Liver (tissue), 9 donors: Measurements from ENCODE around the gene AMBRA1. TPM values are rescaled to one million over a fixed set of nuclear protein-coding genes. Genes with fewer than 3 reads are reported as not detected.

Experiments
- DNase-seq: peaks from one replicate; pipeline ENCODE4 v3.0.0-alpha.2; 2017; ENCODE audit warnings: low spot score
- H3K27ac ChIP-seq, 2 donors: one replicate each; pipeline ENCODE4 v1.7.0; 2013; ENCODE audit warnings: inconsistent platforms in 2 of 2, low read length in 2 of 2, control low read depth in 1 of 2, low read depth in 1 of 2, mild to moderate bottlenecking in 1 of 2
- H3K27me3 ChIP-seq, 4 donors: one replicate each; pipeline versions ENCODE4 v1.6.1 to v1.7.0; 2013; ENCODE audit warnings: low read length in 3 of 4, inconsistent platforms in 1 of 4, mild to moderate bottlenecking in 1 of 4, moderate library complexity in 1 of 4; ENCODE audit not compliant: control insufficient read depth in 4 of 4, insufficient read depth in 4 of 4
- H3K36me3 ChIP-seq, 4 donors: one replicate each; pipeline versions ENCODE4 v1.6.1 to v1.7.0; 2013; ENCODE audit warnings: low read length in 3 of 4, mild to moderate bottlenecking in 3 of 4, low read depth in 1 of 4, moderate library complexity in 1 of 4; ENCODE audit not compliant: control insufficient read depth in 4 of 4, insufficient read depth in 3 of 4
- H3K4me1 ChIP-seq, 4 donors: one replicate each; pipeline versions ENCODE4 v1.6.1 to v1.7.0; 2013; ENCODE audit warnings: low read length in 3 of 4, mild to moderate bottlenecking in 3 of 4, moderate library complexity in 1 of 4; ENCODE audit not compliant: control insufficient read depth in 4 of 4, insufficient read depth in 4 of 4
- H3K4me3 ChIP-seq, 3 donors: one replicate each; pipeline versions ENCODE4 v1.6.1 to v1.7.0; 2013; ENCODE audit warnings: low read length in 3 of 3, control low read depth in 1 of 3, low read depth in 1 of 3, mild to moderate bottlenecking in 1 of 3
- H3K9ac ChIP-seq, 2 donors: one replicate each; pipeline ENCODE4 v1.7.0; 2013; ENCODE audit warnings: low read length in 2 of 2, mild to moderate bottlenecking in 2 of 2, moderate library complexity in 2 of 2, control low read depth in 1 of 2, low read depth in 1 of 2
- H3K9me3 ChIP-seq, 4 donors: one replicate each; pipeline versions ENCODE4 v1.6.1 to v1.7.0; 2013; ENCODE audit warnings: low read length in 3 of 4; ENCODE audit not compliant: control insufficient read depth in 4 of 4
- ATF3 ChIP-seq: IDR thresholded peaks from 2 replicates; pipeline ENCODE4 v1.6.1; 2016; ENCODE audit warnings: antibody characterized with exemption
- CTCF ChIP-seq: fragments of 150-350 bp; IDR thresholded peaks from 2 replicates; pipeline ENCODE4 v1.5.1; 2017; ENCODE audit warnings: improper control_type of control experiment, low read depth, low read length; ENCODE audit not compliant: missing input control
- EGR1 ChIP-seq, 2 donors: IDR thresholded peaks; 2 replicates each; pipeline ENCODE4 v1.6.1; 2016 to 2018; ENCODE audit warnings: antibody characterized with exemption in 2 of 2, low read depth in 2 of 2
- FOXA1 ChIP-seq: IDR thresholded peaks from 2 replicates; pipeline ENCODE4 v1.6.1; 2016; ENCODE audit warnings: antibody characterized with exemption
- FOXA2 ChIP-seq: IDR thresholded peaks from 2 replicates; pipeline ENCODE4 v1.6.1; 2016; ENCODE audit warnings: antibody characterized with exemption
- JUND ChIP-seq, 2 donors: IDR thresholded peaks; 2 replicates each; pipeline ENCODE4 v1.6.1; 2016; ENCODE audit warnings: antibody characterized with exemption in 2 of 2
- MAX ChIP-seq: IDR thresholded peaks from 2 replicates; pipeline ENCODE4 v1.6.1; 2016; ENCODE audit warnings: antibody characterized with exemption
- RAD21 ChIP-seq, 2 donors: IDR thresholded peaks; 2 replicates each; pipeline ENCODE4 v1.6.1; 2016; ENCODE audit warnings: antibody characterized with exemption in 2 of 2, mild to moderate bottlenecking in 2 of 2
- RXRA ChIP-seq, 2 donors: IDR thresholded peaks; 2 replicates each; pipeline ENCODE4 v1.6.1; 2017 to 2018; ENCODE audit warnings: antibody characterized with exemption in 2 of 2, mild to moderate bottlenecking in 1 of 2
- SP1 ChIP-seq: IDR thresholded peaks from 2 replicates; pipeline ENCODE4 v1.6.1; 2018; ENCODE audit warnings: antibody characterized with exemption, mild to moderate bottlenecking
- TAF1 ChIP-seq: conservative IDR thresholded peaks from 2 replicates; pipeline ENCODE4 v1.6.1; 2016; ENCODE audit warnings: antibody characterized with exemption, mild to moderate bottlenecking
- YY1 ChIP-seq: IDR thresholded peaks from 2 replicates; pipeline ENCODE4 v1.6.1; 2016; ENCODE audit warnings: antibody characterized with exemption, mild to moderate bottlenecking
- WGBS: extraction: QIAGEN DNeasy Blood & Tissue Kit; methylation state at CpG from one replicate; pipeline ENCODE4 v1.1.7; 2013; 5-methylcytosine and 5-hydroxymethylcytosine counted together
- polyA plus RNA-seq, 2 donors: library from polyadenylated mRNA; stranded (reverse) in 1 of 2; unstranded in 1 of 2; fragments of 200-250 nt in 1 of 2; fragments of >200 nt in 1 of 2; fragmentation: Nextera tagmentation in 1 of 2; extraction: Ambion mirVana in 1 of 2; gene quantifications; one replicate each; pipeline versions ENCODE4 v1.2.1 to v1.2.3, GENCODE V29; 2013 to 2015
- total RNA-seq, 2 donors: library from RNA; depleted of rRNA; stranded (reverse); fragments of >200 nt; gene quantifications; one replicate each; pipeline ENCODE4 v1.2.3, GENCODE V29; 2014
- TF ChIP-seq, protein P1 (sequence below): IDR thresholded peaks from 2 replicates; pipeline ENCODE4 v1.6.1; 2016; ENCODE audit warnings: antibody characterized with exemption, mild to moderate bottlenecking
- TF ChIP-seq, protein P2 (sequence below): IDR thresholded peaks from 2 replicates; pipeline ENCODE4 v1.6.1; 2016; ENCODE audit warnings: antibody characterized with exemption
- donor health status: healthy.
- donor health status: healthy.
- donor health status: healthy.
- donor health status: healthy.
- donor health status: healthy.

Gene AMBRA1
- total and polyA plus RNA-seq, 4 donors = 3.7 to 25.7 (median 15.1) TPM

DNA sequence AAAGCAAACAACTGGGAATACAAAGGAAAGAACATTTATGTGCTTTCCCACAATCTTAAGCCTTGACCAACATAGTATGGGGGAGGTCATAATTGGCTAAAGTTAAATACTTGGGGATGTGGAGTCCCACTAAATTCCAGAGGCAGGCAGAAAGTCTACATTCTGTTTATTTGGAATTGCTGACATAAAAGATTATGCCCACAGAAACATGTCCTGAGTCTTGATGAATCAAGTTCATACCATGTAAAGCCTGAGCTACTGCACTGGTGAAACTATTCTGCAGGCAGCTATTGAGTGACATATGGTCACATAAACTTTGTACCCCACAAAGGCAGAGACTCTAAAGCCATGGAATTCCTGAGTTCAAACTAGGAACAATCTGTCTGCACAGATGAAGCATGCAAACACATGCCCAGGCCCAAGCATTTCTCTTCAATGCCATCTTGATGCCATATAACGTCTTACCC lies 132.3 kb downstream of the AMBRA1 start:
- Histone ChIP-seq H3K9ac (no peak overlapping the region), H3K4me3 (no peak overlapping the region), H3K27me3 (no peaks in the 10 kb centered on the region), H3K9me3 (no peaks in the 10 kb centered on the region), H3K36me3 (no peaks in the 10 kb centered on the region), H3K27ac (no peak overlapping the region), H3K4me1 (no peaks in the 10 kb centered on the region)
- 87% methylated on average over 1 of the region's 1 CpG for WGBS
- DNase-seq = no peak
- TF ChIP-seq CTCF = no peak
- no peak for TF ChIP-seq MAX
- TF ChIP-seq, protein P1, sequence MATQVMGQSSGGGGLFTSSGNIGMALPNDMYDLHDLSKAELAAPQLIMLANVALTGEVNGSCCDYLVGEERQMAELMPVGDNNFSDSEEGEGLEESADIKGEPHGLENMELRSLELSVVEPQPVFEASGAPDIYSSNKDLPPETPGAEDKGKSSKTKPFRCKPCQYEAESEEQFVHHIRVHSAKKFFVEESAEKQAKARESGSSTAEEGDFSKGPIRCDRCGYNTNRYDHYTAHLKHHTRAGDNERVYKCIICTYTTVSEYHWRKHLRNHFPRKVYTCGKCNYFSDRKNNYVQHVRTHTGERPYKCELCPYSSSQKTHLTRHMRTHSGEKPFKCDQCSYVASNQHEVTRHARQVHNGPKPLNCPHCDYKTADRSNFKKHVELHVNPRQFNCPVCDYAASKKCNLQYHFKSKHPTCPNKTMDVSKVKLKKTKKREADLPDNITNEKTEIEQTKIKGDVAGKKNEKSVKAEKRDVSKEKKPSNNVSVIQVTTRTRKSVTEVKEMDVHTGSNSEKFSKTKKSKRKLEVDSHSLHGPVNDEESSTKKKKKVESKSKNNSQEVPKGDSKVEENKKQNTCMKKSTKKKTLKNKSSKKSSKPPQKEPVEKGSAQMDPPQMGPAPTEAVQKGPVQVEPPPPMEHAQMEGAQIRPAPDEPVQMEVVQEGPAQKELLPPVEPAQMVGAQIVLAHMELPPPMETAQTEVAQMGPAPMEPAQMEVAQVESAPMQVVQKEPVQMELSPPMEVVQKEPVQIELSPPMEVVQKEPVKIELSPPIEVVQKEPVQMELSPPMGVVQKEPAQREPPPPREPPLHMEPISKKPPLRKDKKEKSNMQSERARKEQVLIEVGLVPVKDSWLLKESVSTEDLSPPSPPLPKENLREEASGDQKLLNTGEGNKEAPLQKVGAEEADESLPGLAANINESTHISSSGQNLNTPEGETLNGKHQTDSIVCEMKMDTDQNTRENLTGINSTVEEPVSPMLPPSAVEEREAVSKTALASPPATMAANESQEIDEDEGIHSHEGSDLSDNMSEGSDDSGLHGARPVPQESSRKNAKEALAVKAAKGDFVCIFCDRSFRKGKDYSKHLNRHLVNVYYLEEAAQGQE = no peak
- TF ChIP-seq FOXA2 = no peak
- TF ChIP-seq EGR1 (IDR thresholded peaks at IDR 0.05; ENCODE audit: low read depth in 2 of 2) = no peak
- TF ChIP-seq RXRA (IDR thresholded peaks at IDR 0.05) = no peak
- TF ChIP-seq RAD21 (IDR thresholded peaks at IDR 0.05) = no peak
- no peak for TF ChIP-seq SP1
- TF ChIP-seq ATF3 = no peak
- TF ChIP-seq, protein P2, sequence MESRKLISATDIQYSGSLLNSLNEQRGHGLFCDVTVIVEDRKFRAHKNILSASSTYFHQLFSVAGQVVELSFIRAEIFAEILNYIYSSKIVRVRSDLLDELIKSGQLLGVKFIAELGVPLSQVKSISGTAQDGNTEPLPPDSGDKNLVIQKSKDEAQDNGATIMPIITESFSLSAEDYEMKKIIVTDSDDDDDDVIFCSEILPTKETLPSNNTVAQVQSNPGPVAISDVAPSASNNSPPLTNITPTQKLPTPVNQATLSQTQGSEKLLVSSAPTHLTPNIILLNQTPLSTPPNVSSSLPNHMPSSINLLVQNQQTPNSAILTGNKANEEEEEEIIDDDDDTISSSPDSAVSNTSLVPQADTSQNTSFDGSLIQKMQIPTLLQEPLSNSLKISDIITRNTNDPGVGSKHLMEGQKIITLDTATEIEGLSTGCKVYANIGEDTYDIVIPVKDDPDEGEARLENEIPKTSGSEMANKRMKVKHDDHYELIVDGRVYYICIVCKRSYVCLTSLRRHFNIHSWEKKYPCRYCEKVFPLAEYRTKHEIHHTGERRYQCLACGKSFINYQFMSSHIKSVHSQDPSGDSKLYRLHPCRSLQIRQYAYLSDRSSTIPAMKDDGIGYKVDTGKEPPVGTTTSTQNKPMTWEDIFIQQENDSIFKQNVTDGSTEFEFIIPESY = no peak

DNA sequence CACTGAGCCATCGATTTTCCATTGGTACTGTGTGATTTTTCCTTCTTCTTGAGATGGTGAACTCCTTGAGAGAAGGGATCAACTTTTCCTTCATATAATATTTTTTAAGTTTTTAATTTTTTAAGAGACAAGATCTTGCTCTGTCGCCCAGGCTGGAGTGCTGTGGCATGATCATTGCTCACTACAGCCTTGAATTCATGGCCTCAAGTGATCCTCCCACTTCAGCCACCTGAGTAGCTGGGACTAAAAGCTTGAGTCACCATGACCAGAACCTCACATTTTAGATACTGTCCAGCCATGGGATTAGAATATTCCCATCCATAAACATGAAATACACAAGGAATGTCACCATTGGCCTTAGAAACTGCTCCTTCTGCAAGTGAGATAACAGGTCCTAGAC lies 135.3 kb downstream of the AMBRA1 start:
- Histone ChIP-seq H3K27ac (no peak overlapping the region), H3K9ac (no peak overlapping the region), H3K27me3 (no peaks in the 10 kb centered on the region), H3K4me1 (no peaks in the 10 kb centered on the region), H3K9me3 (no peaks in the 10 kb centered on the region), H3K4me3 (no peak overlapping the region), H3K36me3 (no peaks in the 10 kb centered on the region)
- 97% methylated on average over 2 of the region's 2 CpGs for WGBS
- no peak for DNase-seq
- no peak for TF ChIP-seq TAF1
- TF ChIP-seq FOXA1 = no peak
- TF ChIP-seq RAD21 (IDR thresholded peaks at IDR 0.05) = no peak
- TF ChIP-seq EGR1 (IDR thresholded peaks at IDR 0.05; ENCODE audit: low read depth in 2 of 2) = no peak
- no peak for TF ChIP-seq ATF3
- TF ChIP-seq, protein P2 = no peak
- TF ChIP-seq, protein P1 = no peak
- no peak for TF ChIP-seq CTCF
- no peak for TF ChIP-seq RXRA (IDR thresholded peaks at IDR 0.05)
- no peak for TF ChIP-seq JUND (IDR thresholded peaks at IDR 0.05)
- TF ChIP-seq YY1 = no peak
- TF ChIP-seq FOXA2 = no peak
